Endothelial cell of umbilical vein (primary cell): Measurements from ENCODE around the gene PACSIN2. TPM values are rescaled to one million over a fixed set of nuclear protein-coding genes. Genes with fewer than 3 reads are reported as not detected.

Experiments
- BruUV-seq: library from RNA; stranded (reverse); fragments of 400-500 nt; replicated peaks from 2 replicates; lab custom pipeline; 2021; lab: Mats Ljungman, UMichigan
- CTCF ChIA-PET: fragments of 300-600, 350-600 bp; sonication (Branson Sonifier 250); formaldehyde crosslinking; loops from one replicate; lab custom pipeline; 2021; ENCODE audit warnings: antibody characterized with exemption, inconsistent platforms; lab: Charles Lee
- POLR2A ChIA-PET: fragments of 300-600, 350-600 bp; sonication (Branson Sonifier 250); formaldehyde crosslinking; loops from one replicate; lab custom pipeline; 2021; ENCODE audit warnings: antibody characterized with exemption, inconsistent platforms; lab: Charles Lee
- DNase-seq: peaks from one replicate; pipeline ENCODE4 v3.0.0-alpha.2; 2011; ENCODE audit warnings: low read depth, low spot score
- FAIRE-seq: peaks from 2 replicates; lab custom pipeline; 2011; peaks lifted over from hg19 to GRCh38; lab: Jason Lieb, UNC
- H2AFZ ChIP-seq: 2 replicates; pipeline ENCODE4 v1.6.0; 2012; ENCODE audit warnings: low read depth, low read length, control low read depth, inconsistent platforms
- H3K27ac ChIP-seq: 2 replicates; pipeline ENCODE4 v1.5.1; 2011; ENCODE audit warnings: low read depth, mild to moderate bottlenecking, control low read depth, low read length, moderate library complexity; ENCODE audit not compliant: insufficient read depth
- H3K27me3 ChIP-seq, 2 experiments: 2 replicates each; pipeline versions ENCODE4 v1.6.0 to v1.6.1; 2011; ENCODE audit warnings: low read length in 2 of 2, mixed read lengths in 1 of 2; ENCODE audit not compliant: control insufficient read depth in 2 of 2, insufficient read depth in 2 of 2
- H3K36me3 ChIP-seq, 2 experiments: 2 replicates in 1 of 2; 3 replicates in 1 of 2; pipeline ENCODE4 v1.5.1; 2011; ENCODE audit warnings: low read length in 2 of 2, mild to moderate bottlenecking in 1 of 2, moderate library complexity in 1 of 2; ENCODE audit not compliant: control insufficient read depth in 2 of 2, insufficient read depth in 2 of 2; ENCODE audit errors: extremely low read depth in 1 of 2
- H3K4me1 ChIP-seq: 3 replicates; pipeline ENCODE4 v1.5.1; 2011; ENCODE audit warnings: mild to moderate bottlenecking, low read length; ENCODE audit not compliant: control insufficient read depth, insufficient read depth; ENCODE audit errors: extremely low read depth
- H3K4me2 ChIP-seq: 2 replicates; pipeline ENCODE4 v1.6.1; 2011; ENCODE audit warnings: low read length, control low read depth, mixed read lengths; ENCODE audit not compliant: insufficient read depth
- H3K4me3 ChIP-seq, 3 experiments: fragments of 200-600 bp in 1 of 3; sonication (generic), shearing (Covaris generic) in 1 of 3; replicated peaks in 1 of 3; 2 replicates each; pipeline ENCODE4 v1.5.1; 2011 to 2016; ENCODE audit warnings: control low read depth in 3 of 3, low read length in 3 of 3, mild to moderate bottlenecking in 2 of 3, inconsistent platforms in 1 of 3, low read depth in 1 of 3, moderate library complexity in 1 of 3; ENCODE audit not compliant: insufficient read depth in 1 of 3
- H3K79me2 ChIP-seq: 2 replicates; pipeline ENCODE4 v1.6.0; 2012; ENCODE audit warnings: low read length, inconsistent platforms; ENCODE audit not compliant: control insufficient read depth, insufficient read depth
- H3K9ac ChIP-seq: replicated peaks from 2 replicates; pipeline ENCODE3; 2011; ENCODE audit warnings: low read length, control low read depth; ENCODE audit not compliant: insufficient read depth; ENCODE audit errors: extremely low read depth
- H3K9me1 ChIP-seq: replicated peaks from 3 replicates; pipeline ENCODE4 v1.6.0; 2011; ENCODE audit warnings: mild to moderate bottlenecking, low read length; ENCODE audit not compliant: control insufficient read depth, insufficient read depth; ENCODE audit errors: extremely low read depth
- H3K9me3 ChIP-seq: replicated peaks from 2 replicates; pipeline ENCODE4 v1.5.1; 2012; ENCODE audit warnings: low read length, inconsistent platforms; ENCODE audit not compliant: control insufficient read depth, insufficient read depth
- H4K20me1 ChIP-seq: replicated peaks from 2 replicates; pipeline ENCODE3; 2011; ENCODE audit warnings: mild to moderate bottlenecking, low read length; ENCODE audit not compliant: control insufficient read depth, insufficient read depth; ENCODE audit errors: extremely low read depth
- CTCF ChIP-seq, 2 donors: IDR thresholded peaks; 1 replicate in 1 of 2; 2 replicates in 1 of 2; pipeline ENCODE4 v1.5.1; 2011; ENCODE audit warnings: low read length in 2 of 2, mild to moderate bottlenecking in 2 of 2, moderate library complexity in 2 of 2, control low read depth in 1 of 2, inconsistent platforms in 1 of 2, low read depth in 1 of 2; ENCODE audit not compliant: insufficient read depth in 1 of 2; ENCODE audit errors: extremely low read depth in 1 of 2
- FOS ChIP-seq: IDR thresholded peaks from 2 replicates; pipeline ENCODE4 v1.6.1; 2011; ENCODE audit warnings: mild to moderate bottlenecking, low read length, moderate library complexity, borderline replicate concordance; ENCODE audit not compliant: insufficient read depth
- GATA2 ChIP-seq: IDR thresholded peaks from 2 replicates; pipeline ENCODE4 v1.7.0; 2011; ENCODE audit warnings: low read depth, mild to moderate bottlenecking, moderate library complexity, mixed read lengths, low read length; ENCODE audit not compliant: insufficient read length, insufficient read depth
- JUN ChIP-seq: IDR thresholded peaks from 2 replicates; pipeline ENCODE4 v1.6.1; 2011; ENCODE audit warnings: borderline replicate concordance, low read depth; ENCODE audit not compliant: insufficient read length, insufficient read depth
- MYC ChIP-seq: IDR thresholded peaks from one replicate; pipeline ENCODE4 v1.6.1; 2011; ENCODE audit warnings: mild to moderate bottlenecking, low read depth, low read length
- POLR2A ChIP-seq: IDR thresholded peaks from 2 replicates; pipeline ENCODE4 v1.6.1; 2012; ENCODE audit warnings: low read depth, mild to moderate bottlenecking, control low read depth, low read length
- POLR2AphosphoS5 ChIP-seq: IDR thresholded peaks from 2 replicates; pipeline ENCODE4 v1.6.1; 2012; ENCODE audit warnings: low read depth, mild to moderate bottlenecking, control low read depth, low read length, moderate library complexity; ENCODE audit not compliant: insufficient read depth
- dilution Hi-C: fragments of 300-500 bp; cut with MboI; formaldehyde crosslinking; loops from one replicate; pipeline ENCODE4 v1.15.0; 2019; ENCODE audit warnings: low sequenced_read_pairs; ENCODE audit not compliant: extremely low pct_ligation_motif_present
- intact Hi-C: fragments of 100-400 bp; cut with micrococcal nuclease; formaldehyde crosslinking; loops from one replicate; pipeline ENCODE4 v1.10.0; 2022
- polyA plus RNA-seq, 4 experiments: library from polyadenylated mRNA; depleted of rRNA in 3 of 4; stranded (reverse) in 3 of 4; unstranded in 1 of 4; fragments of >200 nt; gene quantifications; 2 replicates each; pipeline versions ENCODE4 v1.2.1 to v1.2.3, GENCODE V29; 2011 to 2012; ENCODE audit warnings: missing spikeins in 1 of 4
- total RNA-seq: library from RNA; stranded (reverse); gene quantifications from 2 replicates; pipeline ENCODE4 v1.2.3, GENCODE V29; 2021
- TF ChIP-seq, protein P1 (sequence below): IDR thresholded peaks from 2 replicates; pipeline ENCODE4 v1.6.1; 2011; ENCODE audit not compliant: insufficient read depth, insufficient read length

The PACSIN2 gene
- total and polyA plus RNA-seq, 2 donors (not counting 3 experiments of a cell fraction or from before 2014, with no cell fraction given): 46.2 to 64.5 TPM

DNA sequence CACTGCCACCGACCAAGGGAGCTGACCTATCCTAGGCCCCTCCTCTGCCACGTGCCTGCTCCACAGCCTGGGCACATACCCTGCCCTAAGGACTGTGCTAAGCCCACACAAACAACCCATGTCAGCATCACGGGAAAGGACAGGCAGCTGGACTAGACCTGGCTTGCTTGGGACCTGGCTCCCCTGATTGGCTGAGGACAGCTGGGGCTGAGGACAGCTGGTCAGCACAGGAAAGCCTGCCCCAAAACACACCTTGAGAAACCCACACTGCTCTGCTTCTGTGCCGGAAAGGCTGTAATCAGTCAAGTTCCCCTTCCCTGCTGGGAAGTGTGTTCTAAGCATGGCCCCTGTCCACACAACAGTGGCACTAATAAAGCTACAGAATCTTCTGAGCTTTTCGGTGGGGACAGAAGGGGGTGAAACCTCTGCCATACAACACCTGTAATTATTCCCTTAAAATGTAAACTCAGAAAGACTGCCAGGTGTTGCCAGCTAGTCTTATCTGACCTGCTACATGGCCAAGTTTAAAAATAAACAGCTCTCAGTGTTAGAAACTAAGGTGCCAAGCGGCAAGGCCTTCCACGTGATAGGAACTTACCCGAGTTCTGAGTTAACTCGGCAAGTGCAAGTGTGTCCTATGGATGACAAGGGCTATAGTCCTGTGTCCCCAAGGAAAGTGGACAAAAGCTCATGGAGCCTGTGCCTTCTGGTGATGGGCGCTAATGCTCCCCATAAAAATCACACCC is 122.2 kb downstream of the PACSIN2 start:
- no peak for FAIRE-seq
- BruUV-seq: no TSS peak
- no peak overlapping the region for H2AFZ ChIP-seq
- H3K27me3 ChIP-seq: no peaks in the 10 kb centered on the region
- no peaks in the 10 kb centered on the region for H3K9me1 ChIP-seq
- peaks cover 0 to 12% of the 10 kb centered on the region in 2 experiments for H3K36me3 ChIP-seq
- ChIA-PET CTCF (interaction anchor here (0.8 to 1.3 kb wide), 3 partner anchors 8 to 198 kb away, joined by 4 read pairs; no protein-coding TSS in a partner anchor), POLR2A (no interaction called here)
- no peaks in the 10 kb centered on the region for H4K20me1 ChIP-seq
- dilution Hi-C loops (no loop called here), intact Hi-C loops (no loop called here)
- H3K9ac ChIP-seq: no peak overlapping the region
- no peaks in the 10 kb centered on the region for H3K4me1 ChIP-seq
- H3K27ac ChIP-seq: no peak overlapping the region
- no peaks in the 10 kb centered on the region for H3K9me3 ChIP-seq
- H3K4me2 ChIP-seq: no peak overlapping the region
- no peak overlapping the region for H3K4me3 ChIP-seq
- TF ChIP-seq, protein P1, sequence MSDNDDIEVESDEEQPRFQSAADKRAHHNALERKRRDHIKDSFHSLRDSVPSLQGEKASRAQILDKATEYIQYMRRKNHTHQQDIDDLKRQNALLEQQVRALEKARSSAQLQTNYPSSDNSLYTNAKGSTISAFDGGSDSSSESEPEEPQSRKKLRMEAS: no peak
- TF ChIP-seq JUN: no peak
- no peak for TF ChIP-seq CTCF (IDR thresholded peaks at IDR 0.05; ENCODE audit: extremely low read depth in 1 of 2, insufficient read depth in 1 of 2, low read depth in 1 of 2, low read length in 2 of 2)
- TF ChIP-seq POLR2AphosphoS5: no peak
- TF ChIP-seq GATA2: no peak
- no peak for TF ChIP-seq POLR2A
- no peak for TF ChIP-seq FOS
- no peak for TF ChIP-seq MYC
- DNase-seq: no peak
- peaks cover 1% of the 10 kb centered on the region for H3K79me2 ChIP-seq
